HEK293 (cell line): ENCODE measurements around the gene PSMG1.

ENCODE experiments used
- CTCF ChIA-PET: fragments of 350-600 bp; formaldehyde crosslinking; extraction: SDS; loops from one replicate; lab custom pipeline; 2021; ENCODE audit warnings: antibody characterized with exemption; lab: Yijun Ruan, JAX
- POLR2A ChIA-PET: fragments of 300-600 bp; formaldehyde crosslinking; extraction: SDS; loops from one replicate; lab custom pipeline; 2020; ENCODE audit warnings: antibody characterized with exemption, inconsistent platforms; lab: Yijun Ruan, JAX
- H3K27ac ChIP-seq: fragments of 200-500 bp; sonication (Bioruptor generic); 2 replicates; pipeline ENCODE4 v1.5.1; 2014; ENCODE audit warnings: low read depth, low read length, control low read depth, inconsistent platforms; ENCODE audit errors: extremely low read depth
- H3K36me3 ChIP-seq, 2 experiments: fragments of 200-500 bp in 1 of 2; sonication (Bioruptor generic) in 1 of 2; 1 replicate in 1 of 2; 2 replicates in 1 of 2; pipeline ENCODE4 v1.5.1; 2014 to 2017; ENCODE audit warnings: inconsistent platforms in 2 of 2, low read length in 2 of 2; ENCODE audit not compliant: control insufficient read depth in 2 of 2, insufficient read depth in 1 of 2
- H3K4me1 ChIP-seq: fragments of 200-500 bp; sonication (Bioruptor generic); 2 replicates; pipeline ENCODE4 v1.5.1; 2014; ENCODE audit warnings: mild to moderate bottlenecking, low read length, inconsistent platforms; ENCODE audit not compliant: control insufficient read depth, insufficient read depth
- H3K4me3 ChIP-seq: 2 replicates; pipeline ENCODE4 v1.5.1; 2011; ENCODE audit warnings: low read depth, mild to moderate bottlenecking, control low read depth, low read length, moderate library complexity
- H3K9me3 ChIP-seq: fragments of 200-500 bp; sonication (Bioruptor generic); 2 replicates; pipeline ENCODE4 v1.5.1; 2014; ENCODE audit warnings: low read depth, low read length, inconsistent platforms; ENCODE audit not compliant: control insufficient read depth, insufficient read depth
- BCL11B ChIP-seq: fragments of 450-650 bp; formaldehyde crosslinking; IDR thresholded peaks from 2 replicates; pipeline ENCODE4 v1.5.1; 2016; ENCODE audit warnings: low read depth, missing biosample characterization, missing genetic modification characterization
- KLF8 ChIP-seq: fragments of 450-650 bp; formaldehyde crosslinking; IDR thresholded peaks from 2 replicates; pipeline ENCODE4 v1.5.1; 2016; ENCODE audit warnings: missing biosample characterization, missing genetic modification characterization
- MYNN ChIP-seq: fragments of 450-650 bp; formaldehyde crosslinking; IDR thresholded peaks from 2 replicates; pipeline ENCODE4 v1.5.1; 2016; ENCODE audit warnings: missing biosample characterization, missing genetic modification characterization, borderline replicate concordance
- SP3 ChIP-seq: fragments of 450-650 bp; formaldehyde crosslinking; IDR thresholded peaks from 2 replicates; pipeline ENCODE4 v1.5.1; 2016; ENCODE audit warnings: missing biosample characterization, missing genetic modification characterization
- ZFHX2 ChIP-seq: fragments of 450-650 bp; formaldehyde crosslinking; conservative IDR thresholded peaks from 2 replicates; pipeline ENCODE4 v1.5.1; 2016; ENCODE audit warnings: missing biosample characterization, missing genetic modification characterization
- ZFP41 ChIP-seq: fragments of 450-650 bp; formaldehyde crosslinking; IDR thresholded peaks from 2 replicates; pipeline ENCODE4 v1.5.1; 2016; ENCODE audit warnings: missing biosample characterization, missing genetic modification characterization, borderline replicate concordance
- ZNF121 ChIP-seq: fragments of 450-650 bp; formaldehyde crosslinking; IDR thresholded peaks from 2 replicates; pipeline ENCODE4 v1.5.1; 2016; ENCODE audit warnings: missing biosample characterization, missing genetic modification characterization
- ZNF16 ChIP-seq: fragments of 450-650 bp; formaldehyde crosslinking; IDR thresholded peaks from 2 replicates; pipeline ENCODE4 v1.5.1; 2016; ENCODE audit warnings: low read depth, missing biosample characterization, missing genetic modification characterization
- ZNF266 ChIP-seq: fragments of 450-650 bp; formaldehyde crosslinking; IDR thresholded peaks from 2 replicates; pipeline ENCODE4 v1.5.1; 2016; ENCODE audit warnings: missing biosample characterization, missing genetic modification characterization, low read depth
- ZNF302 ChIP-seq: fragments of 450-650 bp; formaldehyde crosslinking; IDR thresholded peaks from 2 replicates; pipeline ENCODE4 v1.5.1; 2016; ENCODE audit warnings: missing biosample characterization, missing genetic modification characterization, low read depth
- ZNF394 ChIP-seq: fragments of 450-650 bp; formaldehyde crosslinking; IDR thresholded peaks from 2 replicates; pipeline ENCODE4 v1.5.1; 2016; ENCODE audit warnings: missing biosample characterization, missing genetic modification characterization, mild to moderate bottlenecking, moderate library complexity, borderline replicate concordance
- ZNF433 ChIP-seq: fragments of 450-650 bp; formaldehyde crosslinking; IDR thresholded peaks from 2 replicates; pipeline ENCODE4 v1.5.1; 2016; ENCODE audit warnings: missing biosample characterization, missing genetic modification characterization, low read depth
- ZNF48 ChIP-seq: fragments of 450-650 bp; formaldehyde crosslinking; IDR thresholded peaks from 2 replicates; pipeline ENCODE4 v1.5.1; 2016; ENCODE audit warnings: missing biosample characterization, missing genetic modification characterization
- ZNF530 ChIP-seq: fragments of 450-650 bp; formaldehyde crosslinking; IDR thresholded peaks from 2 replicates; pipeline ENCODE4 v1.5.1; 2016; ENCODE audit warnings: low read depth, missing biosample characterization, missing genetic modification characterization
- ZNF623 ChIP-seq: fragments of 450-650 bp; formaldehyde crosslinking; IDR thresholded peaks from 2 replicates; pipeline ENCODE4 v1.5.1; 2016; ENCODE audit warnings: missing biosample characterization, missing genetic modification characterization
- ZNF670 ChIP-seq: fragments of 450-650 bp; formaldehyde crosslinking; IDR thresholded peaks from 2 replicates; pipeline ENCODE4 v1.5.1; 2016; ENCODE audit warnings: missing biosample characterization, missing genetic modification characterization, low read depth
- ZNF777 ChIP-seq: fragments of 450-650 bp; formaldehyde crosslinking; IDR thresholded peaks from 2 replicates; pipeline ENCODE4 v1.5.1; 2017; ENCODE audit warnings: missing biosample characterization, missing genetic modification characterization, borderline replicate concordance
- ZNF837 ChIP-seq: fragments of 450-650 bp; formaldehyde crosslinking; IDR thresholded peaks from 2 replicates; pipeline ENCODE4 v1.5.1; 2016; ENCODE audit warnings: missing biosample characterization, missing genetic modification characterization
- ZXDB ChIP-seq: fragments of 450-650 bp; formaldehyde crosslinking; IDR thresholded peaks from 2 replicates; pipeline ENCODE4 v1.5.1; 2016; ENCODE audit warnings: missing biosample characterization, missing genetic modification characterization
- TF ChIP-seq, protein P1 (sequence below): fragments of 450-650 bp; formaldehyde crosslinking; IDR thresholded peaks from 2 replicates; pipeline ENCODE4 v1.5.1; 2016; ENCODE audit warnings: missing biosample characterization, missing genetic modification characterization
- TF ChIP-seq, protein P2 (sequence below): fragments of 450-650 bp; IDR thresholded peaks from 2 replicates; pipeline ENCODE4 v1.5.1; 2018; ENCODE audit warnings: missing biosample characterization, missing genetic modification characterization
- TF ChIP-seq, protein P3 (sequence below): IDR thresholded peaks from 2 replicates; pipeline ENCODE4 v1.6.1; 2011; ENCODE audit warnings: mild to moderate bottlenecking, low read depth, low read length, borderline replicate concordance
- TF ChIP-seq, protein P4 (sequence below): fragments of 450-650 bp; formaldehyde crosslinking; IDR thresholded peaks from 2 replicates; pipeline ENCODE4 v1.5.1; 2016; ENCODE audit warnings: missing biosample characterization, missing genetic modification characterization
- TF ChIP-seq, protein P5 (sequence below): fragments of 450-650 bp; formaldehyde crosslinking; IDR thresholded peaks from 2 replicates; pipeline ENCODE4 v1.5.1; 2016; ENCODE audit warnings: missing biosample characterization, missing genetic modification characterization
- TF ChIP-seq, protein P6 (sequence below): fragments of 450-650 bp; formaldehyde crosslinking; IDR thresholded peaks from 2 replicates; pipeline ENCODE4 v1.5.1; 2016; ENCODE audit warnings: missing biosample characterization, missing genetic modification characterization

Gene PSMG1

DNA sequence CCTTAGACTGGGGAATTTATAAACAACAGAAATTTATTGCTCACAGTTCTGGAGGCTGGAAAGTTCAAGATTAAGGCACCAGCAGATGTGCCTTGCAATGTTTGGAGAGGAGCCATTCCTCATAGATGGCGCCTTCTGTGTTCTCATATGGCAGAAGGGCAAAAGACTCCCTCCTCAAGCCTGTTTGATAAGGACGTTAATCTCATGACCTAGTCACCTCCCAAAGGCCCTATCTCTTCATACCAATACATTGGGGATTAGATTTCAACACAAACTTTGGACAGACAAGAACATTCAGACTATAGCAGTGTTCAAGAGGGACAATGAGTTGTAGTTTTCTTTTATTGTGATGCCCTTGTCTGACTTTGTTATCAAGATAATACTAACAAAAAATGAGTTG is 34.3 kb downstream of the PSMG1 start:
- TF ChIP-seq ZNF433 (no peak), ZNF302 (tag by site-specific recombination) (no peak), ZNF623 (no peak), ZNF777 (tag by site-specific recombination) (no peak), ZNF670 (tag by site-specific recombination) (no peak), ZNF266 (no peak), ZNF837 (tag by site-specific recombination) (no peak), BCL11B (tag by site-specific recombination) (no peak), ZFHX2 (tag by site-specific recombination) (no peak), ZNF48 (no peak), SP3 (tag by site-specific recombination) (no peak), KLF8 (tag by site-specific recombination) (no peak), ZNF394 (tag by site-specific recombination) (no peak), MYNN (tag by site-specific recombination) (no peak), ZFP41 (no peak)
- TF ChIP-seq, protein P1, sequence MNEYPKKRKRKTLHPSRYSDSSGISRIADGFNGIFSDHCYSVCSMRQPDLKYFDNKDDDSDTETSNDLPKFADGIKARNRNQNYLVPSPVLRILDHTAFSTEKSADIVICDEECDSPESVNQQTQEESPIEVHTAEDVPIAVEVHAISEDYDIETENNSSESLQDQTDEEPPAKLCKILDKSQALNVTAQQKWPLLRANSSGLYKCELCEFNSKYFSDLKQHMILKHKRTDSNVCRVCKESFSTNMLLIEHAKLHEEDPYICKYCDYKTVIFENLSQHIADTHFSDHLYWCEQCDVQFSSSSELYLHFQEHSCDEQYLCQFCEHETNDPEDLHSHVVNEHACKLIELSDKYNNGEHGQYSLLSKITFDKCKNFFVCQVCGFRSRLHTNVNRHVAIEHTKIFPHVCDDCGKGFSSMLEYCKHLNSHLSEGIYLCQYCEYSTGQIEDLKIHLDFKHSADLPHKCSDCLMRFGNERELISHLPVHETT (tag by site-specific recombination), result no peak
- TF ChIP-seq, protein P2, sequence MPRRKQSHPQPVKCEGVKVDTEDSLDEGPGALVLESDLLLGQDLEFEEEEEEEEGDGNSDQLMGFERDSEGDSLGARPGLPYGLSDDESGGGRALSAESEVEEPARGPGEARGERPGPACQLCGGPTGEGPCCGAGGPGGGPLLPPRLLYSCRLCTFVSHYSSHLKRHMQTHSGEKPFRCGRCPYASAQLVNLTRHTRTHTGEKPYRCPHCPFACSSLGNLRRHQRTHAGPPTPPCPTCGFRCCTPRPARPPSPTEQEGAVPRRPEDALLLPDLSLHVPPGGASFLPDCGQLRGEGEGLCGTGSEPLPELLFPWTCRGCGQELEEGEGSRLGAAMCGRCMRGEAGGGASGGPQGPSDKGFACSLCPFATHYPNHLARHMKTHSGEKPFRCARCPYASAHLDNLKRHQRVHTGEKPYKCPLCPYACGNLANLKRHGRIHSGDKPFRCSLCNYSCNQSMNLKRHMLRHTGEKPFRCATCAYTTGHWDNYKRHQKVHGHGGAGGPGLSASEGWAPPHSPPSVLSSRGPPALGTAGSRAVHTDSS (tag by site-specific recombination), result no peak
- TF ChIP-seq, protein P3, sequence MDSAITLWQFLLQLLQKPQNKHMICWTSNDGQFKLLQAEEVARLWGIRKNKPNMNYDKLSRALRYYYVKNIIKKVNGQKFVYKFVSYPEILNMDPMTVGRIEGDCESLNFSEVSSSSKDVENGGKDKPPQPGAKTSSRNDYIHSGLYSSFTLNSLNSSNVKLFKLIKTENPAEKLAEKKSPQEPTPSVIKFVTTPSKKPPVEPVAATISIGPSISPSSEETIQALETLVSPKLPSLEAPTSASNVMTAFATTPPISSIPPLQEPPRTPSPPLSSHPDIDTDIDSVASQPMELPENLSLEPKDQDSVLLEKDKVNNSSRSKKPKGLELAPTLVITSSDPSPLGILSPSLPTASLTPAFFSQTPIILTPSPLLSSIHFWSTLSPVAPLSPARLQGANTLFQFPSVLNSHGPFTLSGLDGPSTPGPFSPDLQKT, result no peak
- Histone ChIP-seq H3K4me1 (no peaks in the 10 kb centered on the region), H3K36me3 (no peaks in the 10 kb centered on the region), H3K9me3 (no peaks in the 10 kb centered on the region), H3K27ac (no peak overlapping the region), H3K4me3 (no peak overlapping the region)
- ChIA-PET CTCF (interaction anchor here (0.6 to 1.6 kb wide), 3 partner anchors 11 to 718 kb away, joined by 3 to 6 read pairs (median 3); no protein-coding TSS in a partner anchor), POLR2A (no interaction called here)

DNA sequence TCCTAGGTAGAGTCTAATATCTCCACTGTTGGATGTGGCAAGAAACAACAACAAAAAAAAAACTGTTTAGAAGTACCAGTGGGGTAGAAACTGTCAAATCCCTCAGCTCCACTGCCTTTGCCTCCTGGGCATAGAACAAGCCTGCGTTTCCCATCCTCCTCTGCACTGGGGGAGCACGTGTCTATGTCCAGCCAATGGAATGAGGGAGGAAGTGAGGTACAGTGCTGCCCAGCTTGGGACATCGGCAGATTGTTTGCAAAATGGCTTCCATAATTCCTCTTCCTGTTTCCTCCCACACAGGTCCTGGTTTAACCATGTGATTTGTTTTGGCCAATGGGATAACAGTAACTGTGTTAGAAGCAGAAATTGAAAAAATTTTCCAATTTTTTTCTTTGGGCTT is 39.1 kb downstream of the PSMG1 start:
- CTCF ChIA-PET, result no interaction called here
- H3K36me3 ChIP-seq, result no peaks in the 10 kb centered on the region
- POLR2A ChIA-PET, result no interaction called here
- no peak overlapping the region for H3K4me3 ChIP-seq
- no peaks in the 10 kb centered on the region for H3K9me3 ChIP-seq
- H3K4me1 ChIP-seq, result no peaks in the 10 kb centered on the region
- no peak overlapping the region for H3K27ac ChIP-seq
- TF ChIP-seq, protein P4, sequence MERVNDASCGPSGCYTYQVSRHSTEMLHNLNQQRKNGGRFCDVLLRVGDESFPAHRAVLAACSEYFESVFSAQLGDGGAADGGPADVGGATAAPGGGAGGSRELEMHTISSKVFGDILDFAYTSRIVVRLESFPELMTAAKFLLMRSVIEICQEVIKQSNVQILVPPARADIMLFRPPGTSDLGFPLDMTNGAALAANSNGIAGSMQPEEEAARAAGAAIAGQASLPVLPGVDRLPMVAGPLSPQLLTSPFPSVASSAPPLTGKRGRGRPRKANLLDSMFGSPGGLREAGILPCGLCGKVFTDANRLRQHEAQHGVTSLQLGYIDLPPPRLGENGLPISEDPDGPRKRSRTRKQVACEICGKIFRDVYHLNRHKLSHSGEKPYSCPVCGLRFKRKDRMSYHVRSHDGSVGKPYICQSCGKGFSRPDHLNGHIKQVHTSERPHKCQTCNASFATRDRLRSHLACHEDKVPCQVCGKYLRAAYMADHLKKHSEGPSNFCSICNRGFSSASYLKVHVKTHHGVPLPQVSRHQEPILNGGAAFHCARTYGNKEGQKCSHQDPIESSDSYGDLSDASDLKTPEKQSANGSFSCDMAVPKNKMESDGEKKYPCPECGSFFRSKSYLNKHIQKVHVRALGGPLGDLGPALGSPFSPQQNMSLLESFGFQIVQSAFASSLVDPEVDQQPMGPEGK (tag by site-specific recombination), result no peak
- TF ChIP-seq ZNF16 (no peak), ZXDB (tag by site-specific recombination) (no peak), ZNF121 (tag by site-specific recombination) (no peak), ZNF530 (tag by site-specific recombination) (no peak)
- TF ChIP-seq, protein P5, sequence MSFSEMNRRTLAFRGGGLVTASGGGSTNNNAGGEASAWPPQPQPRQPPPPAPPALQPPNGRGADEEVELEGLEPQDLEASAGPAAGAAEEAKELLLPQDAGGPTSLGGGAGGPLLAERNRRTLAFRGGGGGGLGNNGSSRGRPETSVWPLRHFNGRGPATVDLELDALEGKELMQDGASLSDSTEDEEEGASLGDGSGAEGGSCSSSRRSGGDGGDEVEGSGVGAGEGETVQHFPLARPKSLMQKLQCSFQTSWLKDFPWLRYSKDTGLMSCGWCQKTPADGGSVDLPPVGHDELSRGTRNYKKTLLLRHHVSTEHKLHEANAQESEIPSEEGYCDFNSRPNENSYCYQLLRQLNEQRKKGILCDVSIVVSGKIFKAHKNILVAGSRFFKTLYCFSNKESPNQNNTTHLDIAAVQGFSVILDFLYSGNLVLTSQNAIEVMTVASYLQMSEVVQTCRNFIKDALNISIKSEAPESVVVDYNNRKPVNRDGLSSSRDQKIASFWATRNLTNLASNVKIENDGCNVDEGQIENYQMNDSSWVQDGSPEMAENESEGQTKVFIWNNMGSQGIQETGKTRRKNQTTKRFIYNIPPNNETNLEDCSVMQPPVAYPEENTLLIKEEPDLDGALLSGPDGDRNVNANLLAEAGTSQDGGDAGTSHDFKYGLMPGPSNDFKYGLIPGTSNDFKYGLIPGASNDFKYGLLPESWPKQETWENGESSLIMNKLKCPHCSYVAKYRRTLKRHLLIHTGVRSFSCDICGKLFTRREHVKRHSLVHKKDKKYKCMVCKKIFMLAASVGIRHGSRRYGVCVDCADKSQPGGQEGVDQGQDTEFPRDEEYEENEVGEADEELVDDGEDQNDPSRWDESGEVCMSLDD (tag by site-specific recombination), result no peak
- TF ChIP-seq, protein P6, sequence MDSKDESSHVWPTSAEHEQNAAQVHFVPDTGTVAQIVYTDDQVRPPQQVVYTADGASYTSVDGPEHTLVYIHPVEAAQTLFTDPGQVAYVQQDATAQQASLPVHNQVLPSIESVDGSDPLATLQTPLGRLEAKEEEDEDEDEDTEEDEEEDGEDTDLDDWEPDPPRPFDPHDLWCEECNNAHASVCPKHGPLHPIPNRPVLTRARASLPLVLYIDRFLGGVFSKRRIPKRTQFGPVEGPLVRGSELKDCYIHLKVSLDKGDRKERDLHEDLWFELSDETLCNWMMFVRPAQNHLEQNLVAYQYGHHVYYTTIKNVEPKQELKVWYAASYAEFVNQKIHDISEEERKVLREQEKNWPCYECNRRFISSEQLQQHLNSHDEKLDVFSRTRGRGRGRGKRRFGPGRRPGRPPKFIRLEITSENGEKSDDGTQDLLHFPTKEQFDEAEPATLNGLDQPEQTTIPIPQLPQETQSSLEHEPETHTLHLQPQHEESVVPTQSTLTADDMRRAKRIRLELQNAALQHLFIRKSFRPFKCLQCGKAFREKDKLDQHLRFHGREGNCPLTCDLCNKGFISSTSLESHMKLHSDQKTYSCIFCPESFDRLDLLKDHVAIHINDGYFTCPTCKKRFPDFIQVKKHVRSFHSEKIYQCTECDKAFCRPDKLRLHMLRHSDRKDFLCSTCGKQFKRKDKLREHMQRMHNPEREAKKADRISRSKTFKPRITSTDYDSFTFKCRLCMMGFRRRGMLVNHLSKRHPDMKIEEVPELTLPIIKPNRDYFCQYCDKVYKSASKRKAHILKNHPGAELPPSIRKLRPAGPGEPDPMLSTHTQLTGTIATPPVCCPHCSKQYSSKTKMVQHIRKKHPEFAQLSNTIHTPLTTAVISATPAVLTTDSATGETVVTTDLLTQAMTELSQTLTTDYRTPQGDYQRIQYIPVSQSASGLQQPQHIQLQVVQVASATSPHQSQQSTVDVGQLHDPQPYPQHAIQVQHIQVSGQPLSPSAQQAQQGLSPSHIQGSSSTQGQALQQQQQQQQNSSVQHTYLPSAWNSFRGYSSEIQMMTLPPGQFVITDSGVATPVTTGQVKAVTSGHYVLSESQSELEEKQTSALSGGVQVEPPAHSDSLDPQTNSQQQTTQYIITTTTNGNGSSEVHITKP (tag by site-specific recombination), result no peak
